Measurements from ENCODE around the gene ELOVL7. TPM values are rescaled to one million over a fixed set of nuclear protein-coding genes. Genes with fewer than 3 reads are reported as not detected.
A peak's percentile ranks its signal among the peaks of the same experiment; 100 is the strongest.
"Not testable (repeated sequence)": the region's sequence is repeated elsewhere in the genome, so short reads cannot be mapped to it uniquely, and the experiment has no call there.

The ELOVL7 gene
- total RNA-seq, 1 donor from 2014 or later: 0.13 TPM

DNA sequence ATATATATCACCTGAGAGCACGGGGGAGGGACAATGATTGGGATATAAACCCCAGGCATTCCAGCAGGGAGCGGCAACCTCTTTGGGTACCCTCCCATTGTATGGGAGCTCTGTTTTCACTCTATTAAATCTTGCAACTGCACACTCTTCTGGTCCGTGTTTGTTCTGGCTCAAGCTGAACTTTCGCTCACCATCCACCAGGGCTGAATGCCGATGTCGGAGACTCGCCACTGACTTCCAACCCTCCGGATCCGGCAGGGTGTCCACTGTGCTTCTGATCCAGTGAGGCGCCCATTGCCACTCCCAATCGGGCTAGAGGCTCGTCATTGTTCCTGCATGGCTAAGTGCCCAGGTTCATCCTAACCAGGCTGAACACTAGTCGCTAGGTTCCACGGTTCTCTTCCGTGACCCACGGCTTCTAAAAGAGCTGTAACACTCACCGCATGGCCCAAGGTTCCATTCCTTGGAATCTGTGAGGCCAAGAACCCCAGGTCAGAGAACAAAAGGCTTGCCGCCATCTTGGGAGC, 48.6 kb downstream of the ELOVL7 start:
- not testable (repeated sequence) for DNase-seq (ENCODE audit: low read depth)

DNA sequence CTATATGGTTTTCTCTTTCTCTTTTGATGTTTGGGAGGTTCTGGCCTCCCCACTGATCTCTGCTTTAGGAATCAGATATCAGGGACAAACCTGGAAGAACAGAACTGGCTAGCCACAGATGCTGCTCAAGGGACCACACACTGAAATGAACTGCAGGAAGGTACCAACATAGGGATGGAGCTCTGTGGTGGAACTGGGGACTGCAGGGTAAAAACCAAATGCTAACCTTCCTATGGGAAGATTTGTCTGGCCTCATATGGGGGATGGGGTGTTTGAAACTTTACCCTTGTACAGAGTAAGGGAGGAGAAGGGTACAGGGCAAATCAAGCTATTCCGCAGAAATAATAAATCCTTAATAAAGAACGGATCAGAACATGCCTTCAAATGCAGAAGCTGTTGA, 49.4 kb downstream of the ELOVL7 start:
- no peak for DNase-seq (ENCODE audit: low read depth)

- no peak for DNase-seq (ENCODE audit: low read depth)
These were observed 51.6 kb downstream of the ELOVL7 start for GRCh38 chr5:60792438-60792837.

- no peak for DNase-seq (ENCODE audit: low read depth)
These were observed 54.5 kb downstream of the ELOVL7 start for GRCh38 chr5:60789551-60789950.

DNA sequence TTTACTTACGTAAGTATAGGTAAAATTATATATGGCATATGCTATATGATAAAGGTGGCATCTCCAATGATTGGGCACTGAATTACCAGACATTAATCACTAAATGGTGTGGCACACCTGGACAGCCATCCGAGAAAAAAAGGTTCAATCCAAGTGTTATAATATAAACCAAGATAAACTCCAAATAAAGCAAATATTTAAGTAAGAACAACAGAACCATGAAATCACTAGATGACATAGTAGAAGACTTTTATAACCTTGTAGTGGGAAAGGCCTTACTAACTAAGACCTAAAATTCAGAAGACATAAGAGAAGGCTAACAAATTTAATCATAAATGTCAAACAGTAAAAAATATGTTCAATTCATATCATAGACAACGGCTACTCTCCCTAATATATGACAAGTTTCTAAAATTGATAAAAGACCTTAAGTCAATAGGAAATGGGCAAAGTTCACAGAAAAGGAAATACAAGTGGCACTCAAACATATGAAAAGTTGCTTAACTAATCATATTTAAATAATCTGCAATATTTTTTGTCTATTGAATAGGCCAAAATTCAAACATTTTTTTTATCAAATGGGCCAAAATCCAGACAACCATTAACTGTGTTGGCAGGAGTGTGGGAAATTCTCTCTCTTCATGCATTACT, 55.1 kb downstream of the ELOVL7 start:
- no peak for DNase-seq (ENCODE audit: low read depth)

DNA sequence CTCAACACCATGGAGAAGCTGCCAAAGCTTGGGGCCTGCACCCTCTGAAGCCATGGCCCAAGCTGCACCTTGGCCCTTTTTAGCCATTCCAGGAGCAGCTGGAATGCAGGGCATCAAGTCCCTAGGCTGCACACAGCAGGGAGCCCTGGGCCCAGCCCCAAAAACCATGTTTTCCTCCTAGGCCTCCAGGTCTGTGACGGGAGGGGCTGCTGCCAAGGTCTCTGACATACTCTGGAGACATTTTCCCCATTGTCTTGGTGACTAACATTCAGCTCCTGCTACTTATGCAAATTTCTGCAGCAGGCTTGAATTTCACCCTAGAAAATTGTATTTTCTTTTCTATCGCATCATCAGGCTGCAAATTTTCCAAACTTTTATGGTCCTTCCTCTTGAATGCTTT, 64.6 kb downstream of the ELOVL7 start:
- DNase-seq (ENCODE audit: low read depth): no peak

DNA sequence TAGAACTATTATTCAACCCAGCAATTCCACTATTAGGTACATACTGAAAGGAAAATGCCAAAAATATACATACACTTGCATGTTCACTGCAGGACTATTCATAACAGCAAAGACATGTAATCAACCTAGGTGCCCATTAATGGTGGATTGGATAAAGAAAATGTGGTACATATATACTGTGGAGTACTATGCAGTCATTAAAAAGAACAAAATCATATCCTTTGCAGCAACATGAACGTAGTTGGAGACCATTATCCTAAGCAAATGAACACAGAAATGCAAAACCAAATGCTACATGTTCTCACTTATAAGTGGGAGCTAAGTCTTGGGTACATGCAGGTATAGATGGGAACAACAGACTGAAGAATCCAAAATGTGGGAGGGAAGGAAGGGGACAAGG, 67.7 kb downstream of the ELOVL7 start:
- DNase-seq (ENCODE audit: low read depth): no peak

- DNase-seq (ENCODE audit: low read depth): no peak
These were observed 78.9 kb downstream of the ELOVL7 start for GRCh38 chr5:60765019-60765709.

GRCh38 chr5:60763061-60763460, 81.0 kb downstream of the ELOVL7 start:
- DNase-seq (ENCODE audit: low read depth): peak; percentile 9

GRCh38 chr5:60754495-60754894, 89.6 kb downstream of the ELOVL7 start:
- DNase-seq (ENCODE audit: low read depth): no peak

DNA sequence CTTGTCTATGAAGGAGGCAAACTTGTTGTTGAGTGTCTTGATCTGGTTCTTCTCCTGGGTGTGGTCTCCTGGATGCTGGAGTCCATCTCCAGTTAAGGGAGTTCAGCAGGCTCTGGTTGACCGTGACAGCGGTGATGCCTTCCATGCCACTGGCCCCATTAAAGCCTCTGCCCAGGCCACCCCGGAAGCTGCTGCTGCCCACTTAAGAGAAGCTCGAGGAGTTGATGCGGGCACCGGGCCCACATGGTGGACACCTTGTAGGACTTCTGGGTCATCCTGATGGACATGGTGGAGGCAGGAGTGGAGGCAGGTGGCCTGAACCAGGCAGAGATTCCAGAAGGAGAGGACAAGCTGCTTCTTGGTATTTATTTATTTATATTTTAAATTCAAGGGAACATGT, 99.4 kb downstream of the ELOVL7 start:
- no peak for DNase-seq (ENCODE audit: low read depth)

DNA sequence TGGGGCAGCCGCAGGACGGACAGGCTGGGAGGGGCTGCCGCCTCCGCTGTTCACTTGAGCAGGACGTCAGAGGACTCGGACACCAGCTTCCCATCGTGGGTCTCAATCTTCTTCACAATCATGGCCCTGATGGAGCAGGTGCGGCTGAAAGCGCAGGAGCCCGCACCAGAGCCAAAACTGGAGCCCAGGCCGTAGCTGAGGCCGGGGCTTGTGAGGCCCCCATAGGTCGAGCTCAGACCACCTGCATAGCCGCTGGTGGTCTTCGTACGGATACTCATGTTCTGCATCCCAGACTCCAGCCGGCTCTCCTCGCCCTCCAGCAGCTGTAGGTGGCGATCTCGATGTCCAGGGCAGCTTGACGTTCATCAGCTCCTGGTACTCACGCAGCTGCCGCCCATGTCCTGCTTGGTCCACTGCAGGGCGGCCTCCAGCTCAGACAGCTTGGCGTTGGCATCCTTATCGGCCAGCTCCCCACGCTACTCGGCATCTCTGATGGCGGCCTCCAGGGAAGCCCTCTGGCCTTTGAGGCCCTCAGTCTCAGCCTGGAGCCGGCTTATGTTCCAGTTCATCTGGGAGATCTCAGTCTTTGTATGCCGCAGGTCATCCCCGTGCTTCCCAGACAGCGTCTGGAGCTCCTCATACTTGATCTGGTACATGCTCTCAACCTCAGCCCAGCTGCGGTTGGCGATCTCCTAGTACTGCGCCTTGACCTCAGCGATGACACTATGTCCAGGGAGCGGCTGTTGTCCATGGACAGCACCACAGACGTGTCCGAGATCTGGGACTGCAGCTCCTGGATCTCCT, 100.4 kb downstream of the ELOVL7 start:
- DNase-seq (ENCODE audit: low read depth): no peak

DNA sequence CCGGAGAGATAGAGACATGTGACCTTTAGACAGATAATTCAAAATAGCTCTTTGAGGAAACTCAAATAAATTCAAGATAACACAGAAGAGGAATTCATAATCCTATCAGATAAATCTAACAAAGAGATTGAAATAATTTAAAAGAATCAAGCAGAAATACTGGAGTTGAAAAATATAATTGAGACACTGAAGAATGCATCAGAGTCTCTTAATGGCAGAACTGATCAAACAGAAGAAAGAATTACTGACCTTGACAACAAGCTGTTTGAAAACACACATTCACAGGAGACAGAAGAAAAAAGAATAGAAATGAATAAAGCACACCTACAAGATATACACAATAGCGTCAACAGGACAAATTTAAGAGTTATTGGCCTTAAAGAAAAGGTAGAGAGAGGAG, 103.7 kb downstream of the ELOVL7 start:
- DNase-seq (ENCODE audit: low read depth): no peak

- DNase-seq (ENCODE audit: low read depth): no peak
These were observed 105.1 kb downstream of the ELOVL7 start for GRCh38 chr5:60738933-60739332.

GRCh38 chr5:60738461-60738860, 105.6 kb downstream of the ELOVL7 start:
- DNase-seq (ENCODE audit: low read depth): no peak

DNA sequence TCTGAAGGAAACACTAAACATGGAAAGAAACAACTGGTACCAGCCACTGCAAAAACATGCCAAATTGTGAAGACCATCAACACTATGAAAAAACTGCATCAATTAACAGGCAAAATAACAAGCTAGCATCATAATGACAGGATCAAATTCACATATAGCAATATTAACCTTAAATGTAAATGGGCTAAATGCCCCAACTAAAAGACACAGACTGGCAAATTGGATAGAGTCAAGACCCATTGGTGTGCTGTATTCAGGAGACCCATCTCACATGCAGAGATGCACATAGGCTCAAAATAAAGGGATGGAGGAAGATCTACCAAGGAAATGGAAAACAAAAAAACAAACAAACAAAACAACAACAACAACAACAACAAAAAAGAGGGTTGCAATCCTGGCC, 113.2 kb downstream of the ELOVL7 start:
- DNase-seq (ENCODE audit: low read depth): not testable (repeated sequence)

DNA sequence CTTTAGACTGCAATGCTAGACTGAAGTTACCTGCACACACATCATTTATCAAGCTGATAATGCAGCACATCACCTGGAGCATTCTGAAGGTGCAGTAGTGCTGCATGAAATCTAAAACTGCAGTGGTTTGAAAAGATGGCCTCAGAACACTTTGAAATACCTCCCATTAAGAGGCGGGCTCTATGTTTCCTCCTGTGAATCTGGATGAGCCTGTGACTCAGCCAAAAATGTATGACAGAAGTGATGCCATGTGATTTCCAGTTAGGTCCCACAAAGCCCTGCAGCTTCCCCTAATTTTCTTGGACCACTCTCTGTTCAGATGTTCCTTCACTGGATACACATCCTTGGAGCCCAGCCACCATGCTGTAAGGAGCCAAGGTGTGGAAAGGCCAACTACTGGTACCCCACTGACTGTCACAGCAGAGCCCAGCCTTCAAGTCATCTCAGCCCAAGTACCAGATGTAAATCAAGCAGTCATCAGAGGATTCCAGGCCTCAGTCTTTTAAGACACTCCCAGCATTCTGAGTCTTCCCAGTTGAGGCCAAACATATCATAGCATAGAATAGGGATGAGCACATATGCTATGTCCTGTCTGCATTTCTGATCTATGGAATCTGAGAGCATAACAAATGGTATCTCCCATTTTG, 116.9 kb downstream of the ELOVL7 start:
- DNase-seq (ENCODE audit: low read depth): no peak

DNA sequence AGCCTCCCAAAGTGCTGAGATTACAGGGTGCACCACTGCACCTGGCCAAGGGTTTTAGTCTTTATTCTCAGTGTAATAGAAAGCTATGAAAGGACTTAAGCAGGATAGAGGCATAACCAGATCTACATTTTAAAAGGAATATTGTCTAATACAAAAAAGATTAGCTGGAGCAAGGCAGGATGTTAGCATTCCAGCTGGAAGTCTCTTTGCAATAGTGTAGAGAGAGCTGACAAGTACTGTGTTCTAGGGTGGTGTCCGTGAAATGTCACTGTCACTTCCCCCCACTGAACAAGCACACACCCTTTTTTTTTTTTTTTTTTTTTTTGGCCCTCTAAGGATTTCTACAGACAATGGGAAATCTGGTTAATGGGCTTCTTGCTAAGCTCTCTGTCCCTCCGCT, 119.9 kb downstream of the ELOVL7 start:
- DNase-seq (ENCODE audit: low read depth): no peak

- no peak for DNase-seq (ENCODE audit: low read depth)
These were observed 121.7 kb downstream of the ELOVL7 start for GRCh38 chr5:60722416-60722815.

GRCh38 chr5:60719329-60719728, 124.7 kb downstream of the ELOVL7 start:
- no peak for DNase-seq (ENCODE audit: low read depth)

DNA sequence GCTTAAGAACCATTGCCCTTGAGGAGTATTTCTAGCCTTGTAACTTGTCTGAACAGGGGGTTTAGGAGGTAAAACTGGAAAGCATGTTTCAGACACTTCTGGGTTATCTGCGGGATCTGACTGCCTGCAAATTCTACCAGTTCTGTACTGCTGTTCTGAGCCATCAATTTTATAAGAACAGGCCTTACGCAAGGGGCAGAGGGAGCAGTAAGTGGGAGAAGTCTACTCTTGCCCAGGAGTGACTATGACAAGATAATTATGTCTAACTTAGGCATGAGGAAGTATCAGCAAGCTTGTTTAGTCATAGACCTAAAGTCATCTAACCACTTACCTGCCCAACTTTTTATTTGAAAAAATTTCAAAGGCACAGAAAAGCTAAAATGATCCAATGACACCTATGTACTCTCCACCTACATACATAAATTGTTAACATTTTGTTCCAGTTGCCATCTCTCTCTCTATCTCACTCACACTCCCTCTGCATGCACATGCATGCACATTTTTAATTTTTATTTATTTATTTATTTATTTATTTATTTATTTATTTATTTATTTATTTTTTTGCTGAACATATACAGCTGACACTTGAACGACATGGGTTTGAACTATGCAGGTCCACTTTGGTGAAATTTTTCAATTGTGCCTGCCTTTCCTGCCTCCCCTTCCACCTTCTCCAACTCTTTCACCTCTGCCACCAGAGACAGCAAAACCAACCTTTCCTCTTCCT, 125.7 kb downstream of the ELOVL7 start:
- no peak for DNase-seq (ENCODE audit: low read depth)

Measured in myocyte (in vitro differentiated cells).